ENCODE measurements around the gene EFHC2. TPM values are rescaled to one million over a fixed set of nuclear protein-coding genes. Genes with fewer than 3 reads are reported as not detected.

Gene EFHC2, protein sequence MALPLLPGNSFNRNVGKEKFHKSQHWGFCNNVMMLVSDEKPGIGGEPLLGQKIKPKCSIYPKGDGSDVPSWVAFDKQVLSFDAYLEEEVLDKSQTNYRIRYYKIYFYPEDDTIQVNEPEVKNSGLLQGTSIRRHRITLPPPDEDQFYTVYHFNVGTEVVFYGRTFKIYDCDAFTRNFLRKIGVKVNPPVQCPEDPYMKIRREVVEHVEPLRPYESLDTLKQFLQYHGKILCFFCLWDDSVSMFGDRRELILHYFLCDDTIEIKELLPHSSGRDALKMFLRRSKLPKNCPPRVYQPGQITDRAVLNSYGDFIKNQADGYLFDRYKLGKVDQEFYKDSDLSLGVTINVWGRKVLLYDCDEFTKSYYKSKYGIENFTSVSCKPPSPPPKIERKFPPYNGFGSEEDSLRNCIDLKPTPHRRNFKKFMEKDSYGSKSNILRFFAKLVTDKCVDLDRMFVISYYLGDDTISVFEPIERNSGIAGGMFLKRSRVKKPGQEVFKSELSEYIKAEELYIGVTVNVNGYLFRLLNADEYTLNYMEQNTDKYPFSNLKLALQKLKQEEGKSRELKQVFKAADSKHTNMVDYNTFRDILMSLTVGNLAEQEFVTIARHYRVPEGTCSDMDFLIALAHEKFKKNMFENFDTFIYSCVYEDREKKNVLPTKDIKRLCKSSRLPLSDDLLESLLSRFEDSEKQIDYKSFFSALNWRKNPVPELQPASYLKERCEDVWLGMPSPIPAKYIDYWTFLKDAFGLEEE
- total RNA-seq: 1 to 10 TPM; 3.4 to 6.9 (median 4.6) TPM

DNA sequence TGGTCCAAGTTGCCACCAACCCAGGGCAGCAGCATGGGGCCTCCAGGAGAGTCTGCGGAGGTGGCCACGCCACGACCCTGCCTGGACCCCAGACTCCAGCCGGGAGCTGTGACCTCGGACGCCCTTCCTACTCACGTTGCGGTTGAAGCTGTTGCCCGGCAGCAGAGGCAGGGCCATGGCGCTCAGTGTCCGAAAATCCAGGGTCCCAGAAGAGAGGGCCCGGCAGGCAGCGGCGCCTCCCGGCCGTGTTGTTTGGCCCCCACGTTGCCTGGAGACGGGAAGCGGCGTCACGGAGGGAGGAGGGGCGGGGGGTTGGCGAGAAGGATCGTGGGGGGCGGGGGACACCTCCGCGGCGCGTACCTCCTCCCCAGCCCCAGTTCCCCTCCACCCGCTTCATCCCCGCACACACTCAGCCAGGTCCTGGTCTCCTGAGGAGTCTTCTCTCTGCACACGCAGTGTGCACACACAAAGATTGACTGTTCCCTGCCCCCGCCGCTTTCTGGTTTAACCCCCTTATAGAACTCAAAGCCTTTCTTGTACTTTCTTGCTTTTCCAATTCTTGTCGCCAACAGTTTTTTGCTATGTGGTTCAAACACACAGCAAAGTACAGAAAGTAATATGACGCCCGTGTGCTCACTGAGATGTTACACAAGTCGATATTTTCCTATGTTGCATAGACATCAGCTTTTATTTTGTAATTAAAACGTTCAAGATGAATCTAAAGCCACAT is at the start of gene EFHC2:
EFHC2 (minus strand) TSS at position 261 of the 730 bp plus-strand sequence; CDS start at position 177, 84 bp downstream.
- WGBS, 2 donors: 1 to 9% methylated on average over 33 to 34 of the region's 39 CpGs
- DNase-seq (ENCODE audit: low spot score in 2 of 2): no peak
- peak within 1 kb of the TSS; percentile 23 for H3K4me3 ChIP-seq (ENCODE audit: low read depth, poor library complexity, severe bottlenecking)
- TF ChIP-seq POLR2A (IDR thresholded peaks at IDR 0.05): no peak
- TF ChIP-seq, protein P1, sequence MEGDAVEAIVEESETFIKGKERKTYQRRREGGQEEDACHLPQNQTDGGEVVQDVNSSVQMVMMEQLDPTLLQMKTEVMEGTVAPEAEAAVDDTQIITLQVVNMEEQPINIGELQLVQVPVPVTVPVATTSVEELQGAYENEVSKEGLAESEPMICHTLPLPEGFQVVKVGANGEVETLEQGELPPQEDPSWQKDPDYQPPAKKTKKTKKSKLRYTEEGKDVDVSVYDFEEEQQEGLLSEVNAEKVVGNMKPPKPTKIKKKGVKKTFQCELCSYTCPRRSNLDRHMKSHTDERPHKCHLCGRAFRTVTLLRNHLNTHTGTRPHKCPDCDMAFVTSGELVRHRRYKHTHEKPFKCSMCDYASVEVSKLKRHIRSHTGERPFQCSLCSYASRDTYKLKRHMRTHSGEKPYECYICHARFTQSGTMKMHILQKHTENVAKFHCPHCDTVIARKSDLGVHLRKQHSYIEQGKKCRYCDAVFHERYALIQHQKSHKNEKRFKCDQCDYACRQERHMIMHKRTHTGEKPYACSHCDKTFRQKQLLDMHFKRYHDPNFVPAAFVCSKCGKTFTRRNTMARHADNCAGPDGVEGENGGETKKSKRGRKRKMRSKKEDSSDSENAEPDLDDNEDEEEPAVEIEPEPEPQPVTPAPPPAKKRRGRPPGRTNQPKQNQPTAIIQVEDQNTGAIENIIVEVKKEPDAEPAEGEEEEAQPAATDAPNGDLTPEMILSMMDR (IDR thresholded peaks at IDR 0.05): no peak
- intact Hi-C loops (cut with DNase I; ENCODE audit: low total_unique reads): no loop called here

DNA sequence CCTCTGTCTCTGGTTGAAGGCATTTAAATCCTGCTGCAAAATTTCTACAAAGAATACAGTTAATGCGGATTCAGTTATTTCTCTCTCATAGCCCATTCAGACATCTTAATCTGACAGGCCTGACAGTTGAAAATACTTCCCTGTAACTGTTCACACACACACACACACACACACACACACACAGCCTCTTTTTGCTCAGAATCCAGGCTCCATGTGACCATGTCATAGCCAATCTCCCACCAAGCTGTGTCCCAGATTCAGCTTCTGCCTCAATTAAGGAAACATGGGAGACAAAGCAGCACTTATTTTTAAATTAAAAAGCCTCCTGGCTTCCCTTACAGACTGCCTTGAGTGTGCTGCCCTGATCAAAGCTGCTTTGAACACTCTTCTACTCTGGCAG is 49.3 kb upstream of the EFHC2 start:
- no peak overlapping the region for H3K4me3 ChIP-seq (ENCODE audit: low read depth, poor library complexity, severe bottlenecking)
- TF ChIP-seq, protein P1 (IDR thresholded peaks at IDR 0.05): no peak
- no peak for TF ChIP-seq POLR2A (IDR thresholded peaks at IDR 0.05)
- WGBS, 2 donors: 65 to 76% methylated on average over 1 of the region's 1 CpG
- no peak for DNase-seq (ENCODE audit: low spot score in 2 of 2)
- intact Hi-C loops (cut with DNase I; ENCODE audit: low total_unique reads): no loop called here

DNA sequence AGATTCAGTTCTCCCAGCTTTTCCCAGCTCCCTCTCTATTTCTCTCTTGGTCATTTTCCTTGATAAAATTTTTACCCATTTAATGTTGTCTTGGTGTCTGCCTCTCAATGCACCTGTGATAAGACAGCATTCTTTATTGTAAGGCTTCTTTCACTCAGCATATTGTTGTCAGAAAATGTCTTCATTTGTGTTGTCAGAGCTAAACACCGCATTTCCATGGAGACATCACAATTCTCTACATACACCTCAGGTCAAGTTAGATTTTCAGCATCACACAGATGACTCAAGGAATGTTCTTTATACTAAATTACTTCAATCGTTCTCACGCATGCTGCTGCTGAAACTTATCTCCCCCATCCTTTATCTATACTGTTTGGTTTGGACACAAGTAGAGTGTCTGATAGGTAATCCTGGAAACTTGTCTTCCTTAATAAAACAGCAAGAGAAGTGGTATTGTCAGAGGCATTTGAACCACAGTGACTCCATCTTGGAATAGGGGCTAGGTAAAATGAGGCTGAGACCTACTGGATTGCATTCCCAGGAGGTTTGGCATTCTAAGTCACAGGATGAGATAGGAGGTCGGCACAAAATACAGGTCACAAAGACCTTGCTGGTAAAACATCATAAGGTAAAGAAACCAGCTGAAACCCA is 41.3 kb upstream of the EFHC2 start:
- 86% methylated on average over 4 of the region's 4 CpGs for WGBS, 2 donors
- no peak for DNase-seq (ENCODE audit: low spot score in 2 of 2)
- intact Hi-C loops (cut with DNase I; ENCODE audit: low total_unique reads): no loop called here
- H3K4me3 ChIP-seq (ENCODE audit: low read depth, poor library complexity, severe bottlenecking): no peak overlapping the region
- no peak for TF ChIP-seq POLR2A (IDR thresholded peaks at IDR 0.05)
- TF ChIP-seq, protein P1 (IDR thresholded peaks at IDR 0.05): no peak

DNA sequence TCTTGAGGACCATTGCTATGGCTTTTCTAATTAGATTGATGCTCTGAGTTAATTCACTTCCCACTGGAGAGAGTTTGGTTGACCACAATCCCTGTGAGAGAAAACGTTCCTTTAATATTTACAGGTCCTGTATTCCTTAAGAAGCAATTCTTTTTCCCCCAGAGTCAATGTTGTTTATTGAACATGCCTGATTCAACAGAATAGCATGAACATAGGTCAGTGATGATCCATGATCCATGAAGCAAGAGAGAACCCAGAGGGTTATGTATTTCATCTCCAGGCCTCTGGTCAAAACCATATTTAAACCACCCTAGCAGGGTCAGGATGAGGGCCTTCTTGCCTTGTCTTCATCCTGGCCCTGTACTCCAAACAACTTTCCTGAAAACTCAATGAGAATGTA is 39.4 kb upstream of the EFHC2 start:
- 58 to 100% methylated on average over 1 of the region's 1 CpG for WGBS, 2 donors
- intact Hi-C loops (cut with DNase I; ENCODE audit: low total_unique reads): no loop called here

DNA sequence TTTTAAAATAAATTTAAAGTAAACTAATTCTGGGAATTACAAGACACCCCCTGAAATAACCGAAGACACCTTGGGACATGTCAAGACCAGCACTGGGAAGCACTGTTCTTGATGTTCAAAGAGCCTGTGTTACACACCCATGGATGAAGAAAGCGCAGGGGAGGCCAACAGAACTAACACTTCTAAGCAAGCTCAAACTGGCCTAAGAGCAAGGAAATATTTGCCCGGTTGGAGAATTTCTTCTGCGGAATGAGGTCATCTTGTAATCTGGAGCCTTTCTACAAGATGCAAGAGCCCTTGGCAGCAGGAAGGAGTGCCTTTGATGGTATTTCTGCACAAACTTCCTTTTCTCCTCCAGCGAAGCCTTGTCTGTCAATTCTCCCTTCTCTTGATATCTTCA is 9.3 kb upstream of the EFHC2 start:
- peak in 1 of 2 donors; percentile 20 for DNase-seq (ENCODE audit: low spot score in 2 of 2)
- no peak for TF ChIP-seq POLR2A (IDR thresholded peaks at IDR 0.05)
- TF ChIP-seq, protein P1 (IDR thresholded peaks at IDR 0.05): no peak
- intact Hi-C loops (cut with DNase I; ENCODE audit: low total_unique reads): no loop called here
- no peak overlapping the region for H3K4me3 ChIP-seq (ENCODE audit: low read depth, poor library complexity, severe bottlenecking)
- 35 to 49% methylated on average over 5 of the region's 5 CpGs for WGBS, 2 donors

More for the DNA sequence above, 39.4 kb upstream of the EFHC2 start:
- H3K4me3 ChIP-seq (ENCODE audit: low read depth, poor library complexity, severe bottlenecking): no peak overlapping the region
- DNase-seq (ENCODE audit: low spot score in 2 of 2): no peak
- TF ChIP-seq, protein P1 (IDR thresholded peaks at IDR 0.05): no peak
- no peak for TF ChIP-seq POLR2A (IDR thresholded peaks at IDR 0.05)

All from lower leg skin (tissue), 4 donors.